ENCODE measurements around the gene KRTAP29-1. TPM values are rescaled to one million over a fixed set of nuclear protein-coding genes. Genes with fewer than 3 reads are reported as not detected.
"Not testable (repeated sequence)": the region's sequence is repeated elsewhere in the genome, so short reads cannot be mapped to it uniquely, and the experiment has no call there.

The KRTAP29-1 gene
- polyA plus RNA-seq, 3 donors: not detected

DNA sequence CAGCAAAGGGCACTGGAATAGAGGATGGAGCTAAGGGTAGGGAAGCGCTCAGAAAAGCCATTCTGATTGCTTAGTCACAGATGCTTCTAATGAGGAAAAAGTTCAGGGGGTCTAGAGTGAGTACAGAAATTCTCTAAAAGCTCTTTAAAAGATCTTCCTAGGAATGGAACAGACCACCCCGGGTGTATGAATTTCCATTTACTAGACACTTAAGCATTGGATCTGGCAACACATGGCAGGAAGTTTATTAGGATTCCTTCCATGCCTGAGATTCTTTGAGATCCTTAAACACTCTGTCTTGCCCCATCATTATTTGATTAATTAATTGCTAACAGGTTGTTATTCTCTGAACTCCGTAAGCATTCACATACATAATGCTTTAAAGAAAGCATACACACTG is 18.6 kb downstream of the KRTAP29-1 start:
- TF ChIP-seq, protein P1, sequence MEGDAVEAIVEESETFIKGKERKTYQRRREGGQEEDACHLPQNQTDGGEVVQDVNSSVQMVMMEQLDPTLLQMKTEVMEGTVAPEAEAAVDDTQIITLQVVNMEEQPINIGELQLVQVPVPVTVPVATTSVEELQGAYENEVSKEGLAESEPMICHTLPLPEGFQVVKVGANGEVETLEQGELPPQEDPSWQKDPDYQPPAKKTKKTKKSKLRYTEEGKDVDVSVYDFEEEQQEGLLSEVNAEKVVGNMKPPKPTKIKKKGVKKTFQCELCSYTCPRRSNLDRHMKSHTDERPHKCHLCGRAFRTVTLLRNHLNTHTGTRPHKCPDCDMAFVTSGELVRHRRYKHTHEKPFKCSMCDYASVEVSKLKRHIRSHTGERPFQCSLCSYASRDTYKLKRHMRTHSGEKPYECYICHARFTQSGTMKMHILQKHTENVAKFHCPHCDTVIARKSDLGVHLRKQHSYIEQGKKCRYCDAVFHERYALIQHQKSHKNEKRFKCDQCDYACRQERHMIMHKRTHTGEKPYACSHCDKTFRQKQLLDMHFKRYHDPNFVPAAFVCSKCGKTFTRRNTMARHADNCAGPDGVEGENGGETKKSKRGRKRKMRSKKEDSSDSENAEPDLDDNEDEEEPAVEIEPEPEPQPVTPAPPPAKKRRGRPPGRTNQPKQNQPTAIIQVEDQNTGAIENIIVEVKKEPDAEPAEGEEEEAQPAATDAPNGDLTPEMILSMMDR (IDR thresholded peaks at IDR 0.05): no peak
- no peak overlapping the region for H3K9ac ChIP-seq (ENCODE audit: insufficient read depth, low read length, poor library complexity, severe bottlenecking)
- H3K27me3 Mint-ChIP-seq (ENCODE audit: low read depth in 3 of 3): peaks cover 2 to 5% (median 2%) of the 10 kb centered on the region in 3 donors
- peak overlapping the region in 1 of 7 donors; percentile 32 for H3K27ac Mint-ChIP-seq
- H2AFZ ChIP-seq (ENCODE audit: insufficient read depth, low read depth, low read length, poor library complexity, severe bottlenecking): no peak overlapping the region
- H3K9me3 Mint-ChIP-seq: peaks cover 0 to 4% (median 0%) of the 10 kb centered on the region in 7 donors
- H3K36me3 ChIP-seq (replicated peaks in 1 of 2; ENCODE audit: control insufficient read depth in 1 of 2, insufficient read depth in 2 of 2, low read length in 2 of 2): no peaks in the 10 kb centered on the region
- peaks cover 11 to 13% of the 10 kb centered on the region in 2 donors for H3K27me3 ChIP-seq (ENCODE audit: control insufficient read depth in 2 of 2, insufficient read depth in 2 of 2, low read length in 2 of 2)
- peaks cover 19 to 31% of the 10 kb centered on the region in 2 donors for H3K4me1 ChIP-seq (ENCODE audit: control insufficient read depth in 1 of 2, insufficient read depth in 2 of 2, low read length in 2 of 2)
- H3K27ac ChIP-seq (ENCODE audit: low read depth in 1 of 2, low read length in 2 of 2): no peak overlapping the region
- DNase-seq: no peak
- 43% methylated on average over 1 of the region's 3 CpGs for WGBS (ENCODE audit: insufficient coverage)
- intact Hi-C loops (cut with micrococcal nuclease): no loop called here
- no peaks in the 10 kb centered on the region for H4K20me1 ChIP-seq (ENCODE audit: insufficient read depth, low read length)
- no peak overlapping the region for H3K4me3 Mint-ChIP-seq
- peaks cover 22% of the 10 kb centered on the region for H3K4me1 Mint-ChIP-seq
- no peak overlapping the region for H3K4me2 ChIP-seq (replicated peaks; ENCODE audit: extremely low read depth, low read length, poor library complexity, severe bottlenecking)
- no peak overlapping the region for H3K4me3 ChIP-seq (replicated peaks in 1 of 3; ENCODE audit: low read depth in 2 of 3, low read length in 3 of 3)
- no peaks in the 10 kb centered on the region for H3K36me3 Mint-ChIP-seq
- H3K9me3 ChIP-seq (replicated peaks in 1 of 2; ENCODE audit: control insufficient read depth in 1 of 2, insufficient read depth in 1 of 2, low read length in 2 of 2): no peaks in the 10 kb centered on the region
- no peaks in the 10 kb centered on the region for H3K79me2 ChIP-seq (ENCODE audit: insufficient read depth, low read length)

DNA sequence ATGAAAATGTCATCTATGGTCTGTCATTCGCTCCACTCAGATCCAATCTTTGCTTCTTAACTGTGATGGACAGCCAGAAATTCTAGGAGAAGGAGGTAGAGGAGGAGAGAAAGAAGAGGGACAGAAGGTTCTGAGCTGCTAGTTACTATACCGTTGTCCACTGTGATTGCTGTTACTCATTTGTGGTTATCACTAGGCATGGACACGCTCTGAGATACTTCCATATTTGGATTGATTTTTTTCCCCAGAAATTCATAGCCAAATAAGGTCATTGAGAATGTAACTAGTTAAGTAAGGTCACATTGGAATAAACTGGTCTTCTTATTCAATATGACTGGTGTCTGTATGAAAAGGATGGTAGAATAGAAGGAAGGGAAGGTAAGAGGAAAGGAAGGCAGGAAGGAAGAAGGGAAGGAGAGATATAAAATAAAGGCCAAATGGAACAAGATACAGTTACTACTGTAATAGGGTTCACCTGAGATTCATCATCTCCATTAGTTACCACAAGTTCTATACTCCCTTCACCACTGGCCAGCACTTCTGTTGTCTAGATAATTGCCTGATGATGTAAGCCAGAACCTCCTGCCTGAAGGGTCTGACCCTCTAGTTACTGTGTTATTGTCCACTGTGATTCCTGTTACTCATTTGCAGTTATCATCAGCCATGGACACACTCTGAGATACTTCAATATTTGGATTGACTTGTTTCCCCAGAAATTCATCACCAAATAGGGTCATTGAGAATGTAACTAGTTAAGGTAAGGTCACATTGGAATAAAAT is 24.3 kb downstream of the KRTAP29-1 start:
- WGBS (ENCODE audit: insufficient coverage): 100% methylated on average over 1 of the region's 3 CpGs

DNA sequence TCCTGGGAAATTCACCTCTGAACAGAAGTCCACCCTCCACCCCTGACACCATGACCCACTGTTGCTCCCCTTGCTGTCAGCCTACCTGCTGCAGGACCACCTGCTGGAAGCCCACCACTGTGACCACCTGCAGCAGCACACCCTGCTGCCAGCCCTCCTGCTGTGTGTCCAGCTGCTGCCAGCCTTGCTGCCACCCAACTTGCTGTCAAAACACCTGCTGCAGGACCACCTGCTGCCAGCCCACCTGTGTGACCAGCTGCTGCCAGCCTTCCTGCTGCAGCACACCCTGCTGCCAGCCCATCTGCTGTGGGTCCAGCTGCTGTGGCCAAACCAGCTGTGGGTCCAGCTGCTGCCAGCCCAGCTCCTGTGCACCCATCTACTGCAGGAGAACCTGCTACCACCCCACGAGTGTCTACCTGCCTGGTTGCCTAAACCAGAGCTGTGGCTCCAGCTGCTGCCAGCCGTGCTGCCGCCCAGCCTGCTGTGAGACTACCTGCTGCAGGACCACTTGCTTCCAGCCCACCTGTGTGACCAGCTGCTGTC is 26.9 kb downstream of the KRTAP29-1 start, which contains the start of gene KRTAP9-7:
Gene KRTAP9-7 (plus strand): TSS at position 51 of the 543 bp plus-strand sequence. CDS start 0 bp downstream, at position 51.
- H3K4me2 ChIP-seq (replicated peaks; ENCODE audit: extremely low read depth, low read length, poor library complexity, severe bottlenecking); H3K9me3 ChIP-seq (replicated peaks in 1 of 2; ENCODE audit: control insufficient read depth in 1 of 2, insufficient read depth in 1 of 2, low read length in 2 of 2); H3K9ac ChIP-seq (ENCODE audit: insufficient read depth, low read length, poor library complexity, severe bottlenecking); H3K4me3 ChIP-seq (replicated peaks in 1 of 3; ENCODE audit: low read depth in 2 of 3, low read length in 3 of 3); H3K79me2 ChIP-seq (ENCODE audit: insufficient read depth, low read length); H3K36me3 Mint-ChIP-seq; H3K36me3 ChIP-seq (replicated peaks in 1 of 2; ENCODE audit: control insufficient read depth in 1 of 2, insufficient read depth in 2 of 2, low read length in 2 of 2); H2AFZ ChIP-seq (ENCODE audit: insufficient read depth, low read depth, low read length, poor library complexity, severe bottlenecking); H3K9me3 Mint-ChIP-seq; H3K4me1 Mint-ChIP-seq; DNase-seq; H3K27me3 ChIP-seq (ENCODE audit: control insufficient read depth in 2 of 2, insufficient read depth in 2 of 2, low read length in 2 of 2); H3K4me1 ChIP-seq (ENCODE audit: control insufficient read depth in 1 of 2, insufficient read depth in 2 of 2, low read length in 2 of 2); intact Hi-C loops (cut with micrococcal nuclease); H4K20me1 ChIP-seq (ENCODE audit: insufficient read depth, low read length); H3K27ac ChIP-seq (ENCODE audit: low read depth in 1 of 2, low read length in 2 of 2): not testable (repeated sequence)
- H3K4me3 Mint-ChIP-seq: peak within 1 kb of the TSS in 1 of 2 donors; percentile 17
- peak within 1 kb of the TSS in 1 of 7 donors; percentile 58 for H3K27ac Mint-ChIP-seq
- 97% methylated on average over 3 of the region's 3 CpGs for WGBS (ENCODE audit: insufficient coverage)
- H3K27me3 Mint-ChIP-seq (ENCODE audit: low read depth in 3 of 3): peaks cover 4 to 18% (median 10%) of the 10 kb centered on the region in 3 donors

More for the DNA sequence above, 24.3 kb downstream of the KRTAP29-1 start:
- Mint-ChIP-seq H3K4me3 (no peak overlapping the region), H3K27ac (no peak overlapping the region), H3K36me3 (no peaks in the 10 kb centered on the region), H3K9me3 (peaks cover 0 to 2% (median 0%) of the 10 kb centered on the region in 7 donors), H3K4me1 (no peaks in the 10 kb centered on the region), H3K27me3 (ENCODE audit: low read depth in 3 of 3) (peaks cover 0 to 13% (median 10%) of the 10 kb centered on the region in 3 donors)
- Histone ChIP-seq H3K9me3 (replicated peaks in 1 of 2; ENCODE audit: control insufficient read depth in 1 of 2, insufficient read depth in 1 of 2, low read length in 2 of 2) (no peaks in the 10 kb centered on the region), H3K27ac (ENCODE audit: low read depth in 1 of 2, low read length in 2 of 2) (no peak overlapping the region), H3K9ac (ENCODE audit: insufficient read depth, low read length, poor library complexity, severe bottlenecking) (no peak overlapping the region), H4K20me1 (ENCODE audit: insufficient read depth, low read length) (no peaks in the 10 kb centered on the region), H3K79me2 (ENCODE audit: insufficient read depth, low read length) (no peaks in the 10 kb centered on the region), H3K4me2 (replicated peaks; ENCODE audit: extremely low read depth, low read length, poor library complexity, severe bottlenecking) (no peak overlapping the region), H3K4me1 (ENCODE audit: control insufficient read depth in 1 of 2, insufficient read depth in 2 of 2, low read length in 2 of 2) (no peaks in the 10 kb centered on the region), H3K4me3 (replicated peaks in 1 of 3; ENCODE audit: low read depth in 2 of 3, low read length in 3 of 3) (no peak overlapping the region), H3K36me3 (replicated peaks in 1 of 2; ENCODE audit: control insufficient read depth in 1 of 2, insufficient read depth in 2 of 2, low read length in 2 of 2) (no peaks in the 10 kb centered on the region), H3K27me3 (ENCODE audit: control insufficient read depth in 2 of 2, insufficient read depth in 2 of 2, low read length in 2 of 2) (peaks cover 11 to 12% of the 10 kb centered on the region in 2 donors), H2AFZ (ENCODE audit: insufficient read depth, low read depth, low read length, poor library complexity, severe bottlenecking) (no peak overlapping the region)
- intact Hi-C loops (cut with micrococcal nuclease): no loop called here
- no peak for DNase-seq
- TF ChIP-seq, protein P1 (IDR thresholded peaks at IDR 0.05): no peak
